ENCODE results near the gene C3AR1.

The C3AR1 gene

DNA sequence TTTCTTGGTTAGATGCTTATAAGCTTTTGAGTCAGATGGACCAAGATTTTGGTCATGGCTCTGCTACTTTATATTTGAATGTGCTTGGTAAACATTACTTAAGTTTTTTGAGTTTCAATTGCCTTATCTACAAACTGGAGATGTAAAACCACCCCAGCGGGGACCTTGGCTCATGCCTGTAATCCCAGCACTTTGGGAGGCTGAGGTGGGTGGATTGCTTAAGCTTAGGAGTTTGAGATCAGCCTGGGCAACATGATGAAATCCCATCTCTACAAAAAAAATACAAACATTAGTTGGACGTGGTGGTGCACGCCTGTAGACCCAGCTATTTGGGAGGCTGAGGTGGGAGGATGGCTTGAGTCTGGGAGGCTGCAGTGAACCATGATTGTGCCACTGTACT, 27.1 kb upstream of the C3AR1 start:
- TF ChIP-seq SIN3A (IDR thresholded peaks at IDR 0.05; ENCODE audit: borderline replicate concordance, insufficient read depth, low read length): no peak
- no peak for TF ChIP-seq TAF1 (IDR thresholded peaks at IDR 0.05; ENCODE audit: borderline replicate concordance, insufficient read depth, low read length)
- no peak for TF ChIP-seq FOXP2 (optimal IDR thresholded peaks at IDR 0.05; ENCODE audit: borderline replicate concordance, extremely low read depth, extremely low read length, insufficient read depth)
- no peak for TF ChIP-seq POLR2AphosphoS5 (IDR thresholded peaks at IDR 0.05; ENCODE audit: low read depth, low read length)
- TF ChIP-seq, protein P1, sequence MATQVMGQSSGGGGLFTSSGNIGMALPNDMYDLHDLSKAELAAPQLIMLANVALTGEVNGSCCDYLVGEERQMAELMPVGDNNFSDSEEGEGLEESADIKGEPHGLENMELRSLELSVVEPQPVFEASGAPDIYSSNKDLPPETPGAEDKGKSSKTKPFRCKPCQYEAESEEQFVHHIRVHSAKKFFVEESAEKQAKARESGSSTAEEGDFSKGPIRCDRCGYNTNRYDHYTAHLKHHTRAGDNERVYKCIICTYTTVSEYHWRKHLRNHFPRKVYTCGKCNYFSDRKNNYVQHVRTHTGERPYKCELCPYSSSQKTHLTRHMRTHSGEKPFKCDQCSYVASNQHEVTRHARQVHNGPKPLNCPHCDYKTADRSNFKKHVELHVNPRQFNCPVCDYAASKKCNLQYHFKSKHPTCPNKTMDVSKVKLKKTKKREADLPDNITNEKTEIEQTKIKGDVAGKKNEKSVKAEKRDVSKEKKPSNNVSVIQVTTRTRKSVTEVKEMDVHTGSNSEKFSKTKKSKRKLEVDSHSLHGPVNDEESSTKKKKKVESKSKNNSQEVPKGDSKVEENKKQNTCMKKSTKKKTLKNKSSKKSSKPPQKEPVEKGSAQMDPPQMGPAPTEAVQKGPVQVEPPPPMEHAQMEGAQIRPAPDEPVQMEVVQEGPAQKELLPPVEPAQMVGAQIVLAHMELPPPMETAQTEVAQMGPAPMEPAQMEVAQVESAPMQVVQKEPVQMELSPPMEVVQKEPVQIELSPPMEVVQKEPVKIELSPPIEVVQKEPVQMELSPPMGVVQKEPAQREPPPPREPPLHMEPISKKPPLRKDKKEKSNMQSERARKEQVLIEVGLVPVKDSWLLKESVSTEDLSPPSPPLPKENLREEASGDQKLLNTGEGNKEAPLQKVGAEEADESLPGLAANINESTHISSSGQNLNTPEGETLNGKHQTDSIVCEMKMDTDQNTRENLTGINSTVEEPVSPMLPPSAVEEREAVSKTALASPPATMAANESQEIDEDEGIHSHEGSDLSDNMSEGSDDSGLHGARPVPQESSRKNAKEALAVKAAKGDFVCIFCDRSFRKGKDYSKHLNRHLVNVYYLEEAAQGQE (IDR thresholded peaks at IDR 0.05; ENCODE audit: insufficient read depth in 1 of 2, low read depth in 2 of 2, low read length in 2 of 2): no peak

DNA sequence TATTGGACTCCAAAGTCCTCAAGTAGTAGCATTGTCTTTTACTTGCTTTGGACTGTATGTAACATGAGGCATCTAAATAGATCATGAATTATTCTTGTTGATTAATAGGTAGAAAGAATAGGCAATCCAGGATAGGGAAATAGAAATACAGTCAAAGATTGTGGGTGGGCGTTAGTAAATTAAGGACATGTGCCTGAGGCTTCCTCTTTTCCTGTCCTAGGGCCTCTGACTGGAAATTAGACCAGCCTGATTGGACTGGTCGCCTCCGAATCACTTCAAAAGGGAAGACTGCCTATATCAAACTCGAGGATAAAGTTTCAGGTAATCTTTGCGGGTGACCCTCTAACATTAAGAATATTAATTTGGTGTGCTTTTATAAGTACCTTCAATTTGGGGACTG, 23.6 kb upstream of the C3AR1 start:
- no peak for TF ChIP-seq TAF1 (IDR thresholded peaks at IDR 0.05; ENCODE audit: borderline replicate concordance, insufficient read depth, low read length)
- no peak for TF ChIP-seq FOXP2 (optimal IDR thresholded peaks at IDR 0.05; ENCODE audit: borderline replicate concordance, extremely low read depth, extremely low read length, insufficient read depth)
- no peak for TF ChIP-seq SIN3A (IDR thresholded peaks at IDR 0.05; ENCODE audit: borderline replicate concordance, insufficient read depth, low read length)
- TF ChIP-seq POLR2AphosphoS5 (IDR thresholded peaks at IDR 0.05; ENCODE audit: low read depth, low read length): no peak
- TF ChIP-seq, protein P1 (IDR thresholded peaks at IDR 0.05; ENCODE audit: insufficient read depth in 1 of 2, low read depth in 2 of 2, low read length in 2 of 2): no peak

DNA sequence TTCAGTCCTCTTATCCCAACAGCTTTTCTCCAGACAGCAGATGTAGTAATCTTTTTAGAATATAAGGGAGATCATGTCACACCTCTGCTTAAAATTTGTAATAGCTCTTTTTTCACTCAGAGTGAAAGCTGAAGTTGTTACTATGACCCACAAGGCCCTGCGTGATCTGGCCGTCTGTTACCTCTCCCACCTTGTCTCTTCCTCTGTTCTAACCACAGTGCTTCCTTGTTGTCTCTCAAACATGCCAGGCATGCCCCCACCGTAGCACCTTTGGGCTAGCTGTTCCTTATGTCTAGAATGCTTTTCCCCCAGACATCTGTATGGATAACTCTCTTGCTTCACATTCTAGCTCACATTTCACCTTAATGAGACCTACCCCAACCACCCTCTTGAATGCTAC, 22.4 kb upstream of the C3AR1 start:
- TF ChIP-seq TAF1 (IDR thresholded peaks at IDR 0.05; ENCODE audit: borderline replicate concordance, insufficient read depth, low read length) (no peak), POLR2AphosphoS5 (IDR thresholded peaks at IDR 0.05; ENCODE audit: low read depth, low read length) (no peak), FOXP2 (optimal IDR thresholded peaks at IDR 0.05; ENCODE audit: borderline replicate concordance, extremely low read depth, extremely low read length, insufficient read depth) (no peak), SIN3A (IDR thresholded peaks at IDR 0.05; ENCODE audit: borderline replicate concordance, insufficient read depth, low read length) (no peak)
- TF ChIP-seq, protein P1 (IDR thresholded peaks at IDR 0.05; ENCODE audit: insufficient read depth in 1 of 2, low read depth in 2 of 2, low read length in 2 of 2): no peak

GRCh38 chr12:8087666-8088065, 21.5 kb upstream of the C3AR1 start:
- no peak for TF ChIP-seq TAF1 (IDR thresholded peaks at IDR 0.05; ENCODE audit: borderline replicate concordance, insufficient read depth, low read length)
- TF ChIP-seq, protein P1 (IDR thresholded peaks at IDR 0.05; ENCODE audit: insufficient read depth in 1 of 2, low read depth in 2 of 2, low read length in 2 of 2): no peak

DNA sequence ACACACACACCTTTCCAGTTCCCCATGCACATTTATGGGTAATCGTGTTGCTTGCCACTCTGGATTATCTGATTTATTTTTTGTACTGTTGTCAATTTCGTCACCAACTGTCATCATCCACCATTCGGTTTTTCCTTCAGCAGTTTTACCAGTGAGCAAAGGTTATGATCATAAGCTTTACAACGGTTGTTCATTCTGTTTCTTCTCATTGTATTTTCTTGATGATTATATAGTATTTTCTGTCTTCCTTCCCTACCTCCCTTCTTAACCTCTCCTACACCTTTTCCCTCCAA, 16.6 kb upstream of the C3AR1 start:
- TF ChIP-seq, protein P1 (IDR thresholded peaks at IDR 0.05; ENCODE audit: insufficient read depth in 1 of 2, low read depth in 2 of 2, low read length in 2 of 2): no peak
- TF ChIP-seq TAF1 (IDR thresholded peaks at IDR 0.05; ENCODE audit: borderline replicate concordance, insufficient read depth, low read length) (no peak), FOXP2 (optimal IDR thresholded peaks at IDR 0.05; ENCODE audit: borderline replicate concordance, extremely low read depth, extremely low read length, insufficient read depth) (no peak), POLR2AphosphoS5 (IDR thresholded peaks at IDR 0.05; ENCODE audit: low read depth, low read length) (no peak), SIN3A (IDR thresholded peaks at IDR 0.05; ENCODE audit: borderline replicate concordance, insufficient read depth, low read length) (no peak)
